Measurements from ENCODE around the gene ATAD3A.
"Not testable (repeated sequence)": the region's sequence is repeated elsewhere in the genome, so short reads cannot be mapped to it uniquely, and the experiment has no call there.

Gene ATAD3A

GRCh38 chr1:1522536-1522935 is 10.6 kb downstream of the ATAD3A start:
- not testable (repeated sequence) for DNase-seq (ENCODE audit: low read depth in 1 of 2, low spot score in 1 of 2)

GRCh38 chr1:1523226-1523625 is 11.3 kb downstream of the ATAD3A start:
- not testable (repeated sequence) for DNase-seq (ENCODE audit: low read depth in 1 of 2, low spot score in 1 of 2)

- not testable (repeated sequence) for DNase-seq (ENCODE audit: low read depth in 1 of 2, low spot score in 1 of 2)
These were observed 11.7 kb downstream of the ATAD3A start for GRCh38 chr1:1523651-1524050.

GRCh38 chr1:1524750-1525383 is 12.9 kb downstream of the ATAD3A start:
- DNase-seq (ENCODE audit: low read depth in 1 of 2, low spot score in 1 of 2), result not testable (repeated sequence)

- not testable (repeated sequence) for DNase-seq (ENCODE audit: low read depth in 1 of 2, low spot score in 1 of 2)
These were observed 14.5 kb downstream of the ATAD3A start for GRCh38 chr1:1526476-1526875.

GRCh38 chr1:1527092-1527816 is 15.3 kb downstream of the ATAD3A start:
- no peak for DNase-seq (ENCODE audit: low read depth in 1 of 2, low spot score in 1 of 2)

- DNase-seq (ENCODE audit: low read depth in 1 of 2, low spot score in 1 of 2), result no peak
These were observed 16.6 kb downstream of the ATAD3A start for GRCh38 chr1:1528301-1529267.

- DNase-seq (ENCODE audit: low read depth in 1 of 2, low spot score in 1 of 2), result no peak
These were observed 17.4 kb downstream of the ATAD3A start for GRCh38 chr1:1529321-1529720.

- DNase-seq (ENCODE audit: low read depth in 1 of 2, low spot score in 1 of 2), result no peak
These were observed 18.0 kb downstream of the ATAD3A start for GRCh38 chr1:1529936-1530335.

- no peak for DNase-seq (ENCODE audit: low read depth in 1 of 2, low spot score in 1 of 2)
These were observed 20.0 kb downstream of the ATAD3A start for GRCh38 chr1:1531947-1532346.

GRCh38 chr1:1533176-1533893 is 21.4 kb downstream of the ATAD3A start:
- not testable (repeated sequence) for DNase-seq (ENCODE audit: low read depth in 1 of 2, low spot score in 1 of 2)

- not testable (repeated sequence) for DNase-seq (ENCODE audit: low read depth in 1 of 2, low spot score in 1 of 2)
These were observed 21.9 kb downstream of the ATAD3A start for GRCh38 chr1:1533894-1534291.

GRCh38 chr1:1534401-1535154 is 22.6 kb downstream of the ATAD3A start:
- no peak for DNase-seq (ENCODE audit: low read depth in 1 of 2, low spot score in 1 of 2)

- DNase-seq (ENCODE audit: low read depth in 1 of 2, low spot score in 1 of 2), result no peak
These were observed 23.4 kb downstream of the ATAD3A start for GRCh38 chr1:1535201-1536018.

- DNase-seq (ENCODE audit: low read depth in 1 of 2, low spot score in 1 of 2), result no peak
These were observed 24.3 kb downstream of the ATAD3A start for GRCh38 chr1:1536019-1536937.

- no peak for DNase-seq (ENCODE audit: low read depth in 1 of 2, low spot score in 1 of 2)
These were observed 25.1 kb downstream of the ATAD3A start for GRCh38 chr1:1536938-1537546.

GRCh38 chr1:1537626-1538250 is 25.8 kb downstream of the ATAD3A start:
- DNase-seq (ENCODE audit: low read depth in 1 of 2, low spot score in 1 of 2), result no peak

All from activated T-helper 1 cell treated with anti-CD3 and anti-CD28 coated beads, Interleukin-2, amount 50 U/mL, for 16 hours (primary cell).